Osteocyte (in vitro differentiated cells): ENCODE data around the gene LIN7B. TPM values are rescaled to one million over a fixed set of nuclear protein-coding genes. Genes with fewer than 3 reads are reported as not detected.
A peak's percentile ranks its signal among the peaks of the same experiment; 100 is the strongest.

ENCODE experiments used
- DNase-seq: peaks from one replicate; pipeline ENCODE4 v3.0.0; 2021; ENCODE audit warnings: mixed read lengths; ENCODE audit not compliant: unreplicated experiment; ENCODE audit errors: extremely low spot score
- H3K27ac Mint-ChIP-seq: one replicate; pipeline ENCODE4 v1.8.0; 2021; ENCODE audit warnings: mild to moderate bottlenecking, mixed read lengths; ENCODE audit not compliant: unreplicated experiment
- H3K27me3 Mint-ChIP-seq: one replicate; pipeline ENCODE4 v1.8.0; 2021; ENCODE audit warnings: mixed read lengths; ENCODE audit not compliant: unreplicated experiment
- H3K36me3 Mint-ChIP-seq: one replicate; pipeline ENCODE4 v1.8.0; 2021; ENCODE audit warnings: mixed read lengths; ENCODE audit not compliant: unreplicated experiment
- H3K4me1 Mint-ChIP-seq: one replicate; pipeline ENCODE4 v1.8.0; 2021; ENCODE audit warnings: mixed read lengths; ENCODE audit not compliant: unreplicated experiment
- H3K4me3 Mint-ChIP-seq: one replicate; pipeline ENCODE4 v1.8.0; 2021; ENCODE audit warnings: mild to moderate bottlenecking, moderate library complexity, mixed read lengths; ENCODE audit not compliant: unreplicated experiment
- H3K9me3 Mint-ChIP-seq: one replicate; pipeline ENCODE4 v1.8.0; 2021; ENCODE audit warnings: mixed read lengths; ENCODE audit not compliant: unreplicated experiment
- total RNA-seq: library from RNA; stranded (reverse); gene quantifications from 2 replicates; pipeline ENCODE4 v1.2.1, GENCODE V29; 2021
- TF ChIP-seq, protein P1 (sequence below): fragments of 200-600 bp; sonication (generic); IDR thresholded peaks from 2 replicates; pipeline ENCODE4 v1.5.0; 2021; ENCODE audit warnings: antibody characterized with exemption, mild to moderate bottlenecking, moderate library complexity

Gene LIN7B
- total RNA-seq, 1 donor from 2014 or later = 9.9 TPM

- H3K4me1 Mint-ChIP-seq = peaks cover 10% of the 10 kb centered on the region
- H3K4me3 Mint-ChIP-seq = no peak overlapping the region
- H3K27me3 Mint-ChIP-seq = no peaks in the 10 kb centered on the region
- no peak for DNase-seq
- TF ChIP-seq, protein P1, sequence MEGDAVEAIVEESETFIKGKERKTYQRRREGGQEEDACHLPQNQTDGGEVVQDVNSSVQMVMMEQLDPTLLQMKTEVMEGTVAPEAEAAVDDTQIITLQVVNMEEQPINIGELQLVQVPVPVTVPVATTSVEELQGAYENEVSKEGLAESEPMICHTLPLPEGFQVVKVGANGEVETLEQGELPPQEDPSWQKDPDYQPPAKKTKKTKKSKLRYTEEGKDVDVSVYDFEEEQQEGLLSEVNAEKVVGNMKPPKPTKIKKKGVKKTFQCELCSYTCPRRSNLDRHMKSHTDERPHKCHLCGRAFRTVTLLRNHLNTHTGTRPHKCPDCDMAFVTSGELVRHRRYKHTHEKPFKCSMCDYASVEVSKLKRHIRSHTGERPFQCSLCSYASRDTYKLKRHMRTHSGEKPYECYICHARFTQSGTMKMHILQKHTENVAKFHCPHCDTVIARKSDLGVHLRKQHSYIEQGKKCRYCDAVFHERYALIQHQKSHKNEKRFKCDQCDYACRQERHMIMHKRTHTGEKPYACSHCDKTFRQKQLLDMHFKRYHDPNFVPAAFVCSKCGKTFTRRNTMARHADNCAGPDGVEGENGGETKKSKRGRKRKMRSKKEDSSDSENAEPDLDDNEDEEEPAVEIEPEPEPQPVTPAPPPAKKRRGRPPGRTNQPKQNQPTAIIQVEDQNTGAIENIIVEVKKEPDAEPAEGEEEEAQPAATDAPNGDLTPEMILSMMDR = no peak
- H3K36me3 Mint-ChIP-seq = peaks cover 23% of the 10 kb centered on the region
- H3K9me3 Mint-ChIP-seq = no peaks in the 10 kb centered on the region
- peak overlapping the region; percentile 27 for H3K27ac Mint-ChIP-seq
These were observed 3.6 kb upstream of the LIN7B start for GRCh38 chr19:49110567-49110966.

- TF ChIP-seq, protein P1 = no peak
- peaks cover 14% of the 10 kb centered on the region for H3K4me1 Mint-ChIP-seq
These were observed 2.8 kb upstream of the LIN7B start for GRCh38 chr19:49111218-49111998.

DNA sequence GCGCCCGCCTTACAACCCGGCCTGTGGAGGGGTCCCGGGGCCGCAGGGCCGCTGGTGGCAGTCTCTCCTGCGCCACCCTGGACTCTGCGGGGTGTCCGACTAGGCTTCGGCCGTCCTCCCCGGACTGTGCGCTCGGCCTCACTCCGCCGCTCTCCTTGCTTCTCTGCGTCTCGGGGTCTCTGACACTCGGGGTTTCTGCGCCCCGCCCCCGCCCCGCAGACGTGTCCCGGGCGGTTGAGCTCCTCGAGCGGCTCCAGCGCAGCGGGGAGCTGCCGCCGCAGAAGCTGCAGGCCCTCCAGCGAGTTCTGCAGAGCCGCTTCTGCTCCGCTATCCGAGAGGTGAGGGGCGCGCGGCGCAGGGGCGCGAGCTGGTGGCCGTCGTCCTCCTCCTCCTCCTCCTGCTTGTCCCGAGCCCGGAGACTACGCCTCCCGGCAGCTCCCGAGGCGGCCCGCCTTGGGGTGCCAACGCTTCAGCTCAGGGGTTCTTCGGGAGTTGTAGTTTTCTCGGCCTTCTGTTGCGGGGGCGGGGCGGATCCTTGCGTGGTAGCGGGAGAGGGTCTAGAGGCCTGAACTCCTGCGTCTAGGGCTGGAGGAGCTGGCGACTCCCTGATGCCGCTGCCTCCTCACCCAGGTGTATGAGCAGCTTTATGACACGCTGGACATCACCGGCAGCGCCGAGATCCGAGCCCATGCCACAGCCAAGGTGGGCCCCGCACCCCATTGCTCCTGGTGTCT, 627 bp downstream of the LIN7B start:
- H3K27ac Mint-ChIP-seq = peak overlapping the region; percentile 44
- peak overlapping the region; percentile 73 for H3K4me3 Mint-ChIP-seq
- H3K9me3 Mint-ChIP-seq = no peaks in the 10 kb centered on the region
- DNase-seq = no peak
- TF ChIP-seq, protein P1 = no peak
- no peaks in the 10 kb centered on the region for H3K36me3 Mint-ChIP-seq
- no peaks in the 10 kb centered on the region for H3K27me3 Mint-ChIP-seq
- H3K4me1 Mint-ChIP-seq = peaks cover 27% of the 10 kb centered on the region

More at GRCh38 chr19:49111218-49111998, 2.8 kb upstream of the LIN7B start:
- H3K9me3 Mint-ChIP-seq = no peaks in the 10 kb centered on the region
- H3K4me3 Mint-ChIP-seq = no peak overlapping the region
- no peak overlapping the region for H3K27ac Mint-ChIP-seq
- H3K36me3 Mint-ChIP-seq = peaks cover 20% of the 10 kb centered on the region
- no peak for DNase-seq
- no peaks in the 10 kb centered on the region for H3K27me3 Mint-ChIP-seq

DNA sequence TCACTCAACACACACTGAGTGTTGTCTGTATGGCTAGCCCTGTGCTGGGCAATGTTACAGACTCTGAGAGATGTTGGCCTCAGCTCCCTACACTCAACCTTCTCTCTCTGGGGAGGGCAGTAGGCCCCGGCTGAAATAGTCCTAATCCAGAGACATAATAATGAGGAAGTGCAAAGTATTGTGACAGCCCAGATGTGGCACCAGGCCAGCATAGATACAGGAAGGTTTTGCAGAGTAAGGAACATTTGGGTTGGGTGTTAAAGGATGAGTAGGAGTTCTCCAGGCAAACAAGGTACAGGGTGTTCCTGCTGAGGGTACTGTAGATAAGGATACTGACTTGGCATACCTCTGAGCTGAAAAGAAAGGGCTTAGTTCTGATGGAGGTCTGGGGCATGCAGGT, 2.4 kb downstream of the LIN7B start:
- Mint-ChIP-seq H3K4me3 (peak overlapping the region; percentile 20), H3K27ac (no peak overlapping the region), H3K27me3 (no peaks in the 10 kb centered on the region), H3K36me3 (no peaks in the 10 kb centered on the region), H3K9me3 (no peaks in the 10 kb centered on the region), H3K4me1 (peaks cover 32% of the 10 kb centered on the region)
- TF ChIP-seq, protein P1 = no peak
- DNase-seq = no peak
